Breast epithelium (tissue), 3 donors: ENCODE measurements around the gene CAMK2B.

Experiments
- CTCF ChIP-seq, 3 donors: fragments of 450-650 bp; IDR thresholded peaks; one replicate each; pipeline ENCODE4 v1.5.1; 2016 to 2017; ENCODE audit warnings: antibody characterized with exemption in 3 of 3, mild to moderate bottlenecking in 3 of 3, moderate library complexity in 3 of 3
- POLR2A ChIP-seq: fragments of 450-650 bp; IDR thresholded peaks from one replicate; pipeline ENCODE4 v1.6.1; 2016; ENCODE audit warnings: antibody characterized with exemption, mild to moderate bottlenecking, moderate library complexity
- POLR2AphosphoS5 ChIP-seq, 3 donors: sonication (generic); formaldehyde crosslinking; IDR thresholded peaks; one replicate each; pipeline ENCODE4 v1.6.1; 2017; ENCODE audit warnings: antibody characterized with exemption in 3 of 3

GRCh38 chr7:44279731-44280505, 45.5 kb downstream of the CAMK2B start:
- TF ChIP-seq POLR2A (no peak), POLR2AphosphoS5 (IDR thresholded peaks at IDR 0.05) (no peak), CTCF (IDR thresholded peaks at IDR 0.05) (no peak)
